ENCODE results near the gene LCN10. TPM values are rescaled to one million over a fixed set of nuclear protein-coding genes. Genes with fewer than 3 reads are reported as not detected.
A peak's percentile ranks its signal among the peaks of the same experiment; 100 is the strongest.
"Not testable (repeated sequence)": the region's sequence is repeated elsewhere in the genome, so short reads cannot be mapped to it uniquely, and the experiment has no call there.

Gene LCN10
- total RNA-seq, 1 donor from 2014 or later, result not detected

DNA sequence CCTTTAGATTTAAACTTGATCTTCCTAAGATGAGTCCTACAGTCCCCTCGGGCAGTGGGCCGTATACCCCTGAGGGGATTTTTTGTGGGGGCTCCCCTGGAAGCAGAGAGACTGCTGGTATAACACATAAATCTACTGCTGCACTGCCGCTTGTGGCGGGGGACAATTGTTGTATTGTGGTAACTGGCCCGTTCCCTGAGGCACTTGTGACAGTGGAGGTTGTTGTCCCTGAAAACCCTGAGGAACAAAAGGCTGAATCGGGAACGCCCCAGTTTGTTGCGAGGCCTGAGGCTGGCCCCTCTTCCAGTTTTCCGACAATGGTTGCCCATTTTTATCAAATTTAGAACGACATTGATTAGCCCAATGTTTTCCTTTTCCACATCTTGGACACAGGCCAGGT lies 43.7 kb upstream of the LCN10 start:
- no peak for DNase-seq (ENCODE audit: low read depth)
- no peak overlapping the region for H3K4me3 ChIP-seq (ENCODE audit: low read depth, low read length)

GRCh38 chr9:136785565-136786355 lies 43.0 kb upstream of the LCN10 start:
- DNase-seq (ENCODE audit: low read depth); H3K4me3 ChIP-seq (ENCODE audit: low read depth, low read length): not testable (repeated sequence)

More for the DNA sequence above, 43.7 kb upstream of the LCN10 start:
- TF ChIP-seq, protein P1, sequence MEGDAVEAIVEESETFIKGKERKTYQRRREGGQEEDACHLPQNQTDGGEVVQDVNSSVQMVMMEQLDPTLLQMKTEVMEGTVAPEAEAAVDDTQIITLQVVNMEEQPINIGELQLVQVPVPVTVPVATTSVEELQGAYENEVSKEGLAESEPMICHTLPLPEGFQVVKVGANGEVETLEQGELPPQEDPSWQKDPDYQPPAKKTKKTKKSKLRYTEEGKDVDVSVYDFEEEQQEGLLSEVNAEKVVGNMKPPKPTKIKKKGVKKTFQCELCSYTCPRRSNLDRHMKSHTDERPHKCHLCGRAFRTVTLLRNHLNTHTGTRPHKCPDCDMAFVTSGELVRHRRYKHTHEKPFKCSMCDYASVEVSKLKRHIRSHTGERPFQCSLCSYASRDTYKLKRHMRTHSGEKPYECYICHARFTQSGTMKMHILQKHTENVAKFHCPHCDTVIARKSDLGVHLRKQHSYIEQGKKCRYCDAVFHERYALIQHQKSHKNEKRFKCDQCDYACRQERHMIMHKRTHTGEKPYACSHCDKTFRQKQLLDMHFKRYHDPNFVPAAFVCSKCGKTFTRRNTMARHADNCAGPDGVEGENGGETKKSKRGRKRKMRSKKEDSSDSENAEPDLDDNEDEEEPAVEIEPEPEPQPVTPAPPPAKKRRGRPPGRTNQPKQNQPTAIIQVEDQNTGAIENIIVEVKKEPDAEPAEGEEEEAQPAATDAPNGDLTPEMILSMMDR (conservative IDR thresholded peaks at IDR 0.05; ENCODE audit: low read depth, low read length), result no peak

GRCh38 chr9:136784997-136785361 lies 42.2 kb upstream of the LCN10 start:
- no peak overlapping the region for H3K4me3 ChIP-seq (ENCODE audit: low read depth, low read length)
- TF ChIP-seq, protein P1 (conservative IDR thresholded peaks at IDR 0.05; ENCODE audit: low read depth, low read length), result no peak
- no peak for DNase-seq (ENCODE audit: low read depth)

- no peak overlapping the region for H3K4me3 ChIP-seq (ENCODE audit: low read depth, low read length)
- DNase-seq (ENCODE audit: low read depth), result no peak
- TF ChIP-seq, protein P1 (conservative IDR thresholded peaks at IDR 0.05; ENCODE audit: low read depth, low read length), result peak; percentile 34
These were observed 41.7 kb upstream of the LCN10 start for GRCh38 chr9:136784249-136784996.

DNA sequence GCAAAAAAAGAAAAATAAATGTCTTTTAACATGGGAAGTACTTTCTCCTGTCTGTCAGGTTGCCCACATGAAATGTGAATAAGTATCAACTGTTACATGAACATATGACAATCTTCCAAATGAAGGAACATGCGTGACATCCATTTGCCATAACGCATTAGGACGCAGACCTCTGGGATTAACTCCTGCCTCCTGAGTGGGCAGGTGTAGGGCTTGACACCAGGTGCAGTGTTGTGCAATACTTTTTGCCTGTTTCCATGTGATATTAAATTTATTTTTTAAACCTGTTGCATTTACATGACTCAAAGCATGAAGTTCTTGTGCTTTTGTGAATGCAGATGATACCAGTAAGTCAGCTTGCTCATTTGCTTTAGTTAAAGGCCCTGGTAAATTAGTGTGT lies 39.7 kb upstream of the LCN10 start:
- TF ChIP-seq, protein P1 (conservative IDR thresholded peaks at IDR 0.05; ENCODE audit: low read depth, low read length), result no peak
- DNase-seq (ENCODE audit: low read depth), result no peak

DNA sequence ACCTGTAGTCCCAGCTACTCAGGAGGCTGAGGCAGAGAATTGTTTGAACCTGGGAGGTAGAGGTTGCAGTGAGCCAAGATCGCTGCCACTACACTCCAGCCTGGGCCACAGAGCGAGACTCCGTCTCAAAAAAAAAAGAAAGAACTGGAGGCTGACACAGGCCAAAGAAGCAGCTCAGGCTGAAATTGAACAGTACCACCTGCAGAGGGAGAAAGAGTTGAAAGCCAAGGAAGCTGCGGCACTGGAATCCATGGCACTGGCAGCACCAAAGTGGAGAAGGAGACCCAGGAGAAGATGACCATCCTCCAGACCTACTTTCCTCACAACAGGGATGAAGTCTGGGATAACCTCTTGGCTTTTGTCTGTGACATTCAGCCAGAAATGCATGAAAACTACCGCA lies 37.1 kb upstream of the LCN10 start:
- H3K4me3 ChIP-seq (ENCODE audit: low read depth, low read length), result no peak overlapping the region
- DNase-seq (ENCODE audit: low read depth), result no peak
- TF ChIP-seq, protein P1 (conservative IDR thresholded peaks at IDR 0.05; ENCODE audit: low read depth, low read length), result peak; percentile 6

More for the DNA sequence above, 39.7 kb upstream of the LCN10 start:
- no peak overlapping the region for H3K4me3 ChIP-seq (ENCODE audit: low read depth, low read length)

GRCh38 chr9:136777359-136777758 lies 34.6 kb upstream of the LCN10 start:
- H3K4me3 ChIP-seq (ENCODE audit: low read depth, low read length), result no peak overlapping the region
- TF ChIP-seq, protein P1 (conservative IDR thresholded peaks at IDR 0.05; ENCODE audit: low read depth, low read length), result no peak
- no peak for DNase-seq (ENCODE audit: low read depth)

Measured in epithelial cell of proximal tubule (primary cell).